Activated T-helper 1 cell treated with anti-CD3 and anti-CD28 coated beads, Interleukin-12 subunit alpha, Interleukin-12 subunit beta, Interleukin-2, Interleukin-4 antibody, amounts not matched to agents 30 ng/mL and 10 ng/mL and 1 ng/mL, durations not matched to agents 14 hours and 24 hours and 36 hours (primary cell): ENCODE results near the gene PPP6R1. TPM values are rescaled to one million over a fixed set of nuclear protein-coding genes. Genes with fewer than 3 reads are reported as not detected.

Experiments used
- DNase-seq: peaks from one replicate; pipeline ENCODE4 v3.0.0; 2021; ENCODE audit warnings: low spot score
- H3K27ac Mint-ChIP-seq: one replicate; pipeline ENCODE4 v1.8.0; 2021; ENCODE audit warnings: mild to moderate bottlenecking, mixed read lengths
- H3K27me3 Mint-ChIP-seq: one replicate; pipeline ENCODE4 v1.8.0; 2022; ENCODE audit warnings: mild to moderate bottlenecking, moderate library complexity, mixed read lengths; ENCODE audit not compliant: insufficient read depth
- H3K36me3 Mint-ChIP-seq: one replicate; pipeline ENCODE4 v1.8.0; 2021; ENCODE audit warnings: low read depth, mixed read lengths
- H3K4me1 Mint-ChIP-seq: one replicate; pipeline ENCODE4 v1.8.0; 2021; ENCODE audit warnings: low read depth, mixed read lengths
- H3K4me3 Mint-ChIP-seq: one replicate; pipeline ENCODE4 v1.8.0; 2021; ENCODE audit warnings: mild to moderate bottlenecking, moderate library complexity, mixed read lengths
- H3K9me3 Mint-ChIP-seq: one replicate; pipeline ENCODE4 v1.8.0; 2021; ENCODE audit warnings: mixed read lengths
- intact Hi-C: fragments of 100-400 bp; cut with micrococcal nuclease; formaldehyde crosslinking; loops from one replicate; pipeline ENCODE4 v1.15.1; 2024
- total RNA-seq: library from RNA; stranded (reverse); gene quantifications from 2 replicates; pipeline ENCODE4 v1.2.3, GENCODE V29; 2022

The PPP6R1 gene
- total RNA-seq, 1 donor from 2014 or later, result 202 TPM

GRCh38 chr19:55242517-55242916 is 16.3 kb downstream of the PPP6R1 start:
- no peak overlapping the region for H3K4me3 Mint-ChIP-seq
- DNase-seq, result no peak
- peaks cover 29% of the 10 kb centered on the region for H3K36me3 Mint-ChIP-seq
- H3K9me3 Mint-ChIP-seq, result no peaks in the 10 kb centered on the region
- H3K27me3 Mint-ChIP-seq, result no peaks in the 10 kb centered on the region
- H3K27ac Mint-ChIP-seq, result no peak overlapping the region
- H3K4me1 Mint-ChIP-seq, result peaks cover 5% of the 10 kb centered on the region
- intact Hi-C loops, result no loop called here

GRCh38 chr19:55241935-55242464 is 16.8 kb downstream of the PPP6R1 start:
- Mint-ChIP-seq H3K27me3 (no peaks in the 10 kb centered on the region), H3K27ac (no peak overlapping the region), H3K36me3 (peaks cover 34% of the 10 kb centered on the region), H3K9me3 (no peaks in the 10 kb centered on the region), H3K4me1 (peaks cover 5% of the 10 kb centered on the region), H3K4me3 (no peak overlapping the region)
- intact Hi-C loops, result no loop called here
- DNase-seq, result no peak

- Mint-ChIP-seq H3K9me3 (no peaks in the 10 kb centered on the region), H3K4me1 (peaks cover 5% of the 10 kb centered on the region), H3K27me3 (no peaks in the 10 kb centered on the region), H3K27ac (no peak overlapping the region), H3K4me3 (no peak overlapping the region), H3K36me3 (peaks cover 40% of the 10 kb centered on the region)
- intact Hi-C loops, result no loop called here
- no peak for DNase-seq
These were observed 17.5 kb downstream of the PPP6R1 start for GRCh38 chr19:55241143-55241934.

GRCh38 chr19:55240713-55241020 is 18.1 kb downstream of the PPP6R1 start:
- Mint-ChIP-seq H3K36me3 (peaks cover 41% of the 10 kb centered on the region), H3K4me3 (no peak overlapping the region), H3K4me1 (peaks cover 5% of the 10 kb centered on the region), H3K27ac (no peak overlapping the region), H3K27me3 (no peaks in the 10 kb centered on the region), H3K9me3 (no peaks in the 10 kb centered on the region)
- intact Hi-C loops, result no loop called here
- no peak for DNase-seq

- Mint-ChIP-seq H3K4me3 (no peak overlapping the region), H3K27ac (no peak overlapping the region), H3K27me3 (no peaks in the 10 kb centered on the region), H3K4me1 (peaks cover 5% of the 10 kb centered on the region), H3K36me3 (peaks cover 50% of the 10 kb centered on the region), H3K9me3 (no peaks in the 10 kb centered on the region)
- intact Hi-C loops, result no loop called here
- DNase-seq, result no peak
These were observed 19.8 kb downstream of the PPP6R1 start for GRCh38 chr19:55239004-55239403.

- H3K36me3 Mint-ChIP-seq, result peaks cover 56% of the 10 kb centered on the region
These were observed 20.8 kb downstream of the PPP6R1 start for GRCh38 chr19:55238030-55238429.

GRCh38 chr19:55232986-55233385 is 25.8 kb downstream of the PPP6R1 start:
- no peak for DNase-seq
- Mint-ChIP-seq H3K27me3 (no peaks in the 10 kb centered on the region), H3K4me1 (no peaks in the 10 kb centered on the region), H3K4me3 (no peak overlapping the region), H3K27ac (no peak overlapping the region), H3K9me3 (no peaks in the 10 kb centered on the region), H3K36me3 (peaks cover 50% of the 10 kb centered on the region)
- intact Hi-C loops, result no loop called here

More at GRCh38 chr19:55238030-55238429, 20.8 kb downstream of the PPP6R1 start:
- Mint-ChIP-seq H3K4me3 (no peak overlapping the region), H3K4me1 (peaks cover 5% of the 10 kb centered on the region), H3K27ac (no peak overlapping the region), H3K27me3 (no peaks in the 10 kb centered on the region), H3K9me3 (no peaks in the 10 kb centered on the region)
- DNase-seq, result no peak
- intact Hi-C loops, result no loop called here

GRCh38 chr19:55232286-55232602 is 26.6 kb downstream of the PPP6R1 start:
- intact Hi-C loops, result no loop called here
- Mint-ChIP-seq H3K27ac (no peak overlapping the region), H3K27me3 (no peaks in the 10 kb centered on the region), H3K36me3 (peaks cover 47% of the 10 kb centered on the region), H3K4me1 (no peaks in the 10 kb centered on the region), H3K9me3 (no peaks in the 10 kb centered on the region), H3K4me3 (no peak overlapping the region)
- DNase-seq, result no peak

GRCh38 chr19:55231391-55232285 is 27.2 kb downstream of the PPP6R1 start:
- H3K4me3 Mint-ChIP-seq, result no peak overlapping the region
- no peaks in the 10 kb centered on the region for H3K9me3 Mint-ChIP-seq
- no peaks in the 10 kb centered on the region for H3K27me3 Mint-ChIP-seq
- intact Hi-C loops, result no loop called here
- H3K36me3 Mint-ChIP-seq, result peaks cover 41% of the 10 kb centered on the region
- DNase-seq, result no peak
- H3K4me1 Mint-ChIP-seq, result no peaks in the 10 kb centered on the region
- no peak overlapping the region for H3K27ac Mint-ChIP-seq

- no peak for DNase-seq
- H3K27ac Mint-ChIP-seq, result no peak overlapping the region
- H3K9me3 Mint-ChIP-seq, result no peaks in the 10 kb centered on the region
- no peaks in the 10 kb centered on the region for H3K27me3 Mint-ChIP-seq
- peaks cover 37% of the 10 kb centered on the region for H3K36me3 Mint-ChIP-seq
- intact Hi-C loops, result no loop called here
- H3K4me1 Mint-ChIP-seq, result no peaks in the 10 kb centered on the region
- H3K4me3 Mint-ChIP-seq, result no peak overlapping the region
These were observed 28.0 kb downstream of the PPP6R1 start for GRCh38 chr19:55230780-55231179.

GRCh38 chr19:55230329-55230728 is 28.5 kb downstream of the PPP6R1 start:
- no peaks in the 10 kb centered on the region for H3K9me3 Mint-ChIP-seq
- no peak overlapping the region for H3K4me3 Mint-ChIP-seq
- intact Hi-C loops, result no loop called here
- no peak for DNase-seq
- H3K36me3 Mint-ChIP-seq, result peaks cover 41% of the 10 kb centered on the region
- H3K27ac Mint-ChIP-seq, result no peak overlapping the region
- H3K27me3 Mint-ChIP-seq, result no peaks in the 10 kb centered on the region
- no peaks in the 10 kb centered on the region for H3K4me1 Mint-ChIP-seq

- H3K27me3 Mint-ChIP-seq, result no peaks in the 10 kb centered on the region
- H3K4me1 Mint-ChIP-seq, result no peaks in the 10 kb centered on the region
- H3K4me3 Mint-ChIP-seq, result no peak overlapping the region
- no peak overlapping the region for H3K27ac Mint-ChIP-seq
- no peak for DNase-seq
- intact Hi-C loops, result no loop called here
- H3K36me3 Mint-ChIP-seq, result peaks cover 36% of the 10 kb centered on the region
- no peaks in the 10 kb centered on the region for H3K9me3 Mint-ChIP-seq
These were observed 29.0 kb downstream of the PPP6R1 start for GRCh38 chr19:55229789-55230182.

GRCh38 chr19:55229145-55229788 is 29.6 kb downstream of the PPP6R1 start:
- intact Hi-C loops, result no loop called here
- Mint-ChIP-seq H3K4me1 (no peaks in the 10 kb centered on the region), H3K9me3 (no peaks in the 10 kb centered on the region)

More at GRCh38 chr19:55229145-55229788, 29.6 kb downstream of the PPP6R1 start:
- Mint-ChIP-seq H3K27ac (no peak overlapping the region), H3K27me3 (no peaks in the 10 kb centered on the region), H3K4me3 (no peak overlapping the region), H3K36me3 (peaks cover 31% of the 10 kb centered on the region)
- no peak for DNase-seq
